PFSK-1 (cell line): ENCODE results near the gene CYP27A1.

Experiments
- FOXP2 ChIP-seq: optimal IDR thresholded peaks from 2 replicates; pipeline ENCODE3; 2011; ENCODE audit warnings: borderline replicate concordance, control low read depth, inconsistent platforms; ENCODE audit not compliant: insufficient read depth; ENCODE audit errors: extremely low read length, extremely low read depth
- POLR2AphosphoS5 ChIP-seq: IDR thresholded peaks from 2 replicates; pipeline ENCODE4 v1.6.1; 2012; ENCODE audit warnings: low read depth, mild to moderate bottlenecking, control low read depth, low read length, moderate library complexity
- TAF1 ChIP-seq: IDR thresholded peaks from 2 replicates; pipeline ENCODE4 v1.6.1; 2012; ENCODE audit warnings: low read length, control low read depth, borderline replicate concordance; ENCODE audit not compliant: insufficient read depth
- TF ChIP-seq, protein P1 (sequence below), 2 experiments: IDR thresholded peaks; 2 replicates each; pipeline versions ENCODE4 v1.6.1 to v1.8.0; 2011 to 2012; ENCODE audit warnings: low read depth in 2 of 2, low read length in 2 of 2, control low read depth in 1 of 2, inconsistent platforms in 1 of 2, mild to moderate bottlenecking in 1 of 2, moderate library complexity in 1 of 2; ENCODE audit not compliant: insufficient read depth in 1 of 2

DNA sequence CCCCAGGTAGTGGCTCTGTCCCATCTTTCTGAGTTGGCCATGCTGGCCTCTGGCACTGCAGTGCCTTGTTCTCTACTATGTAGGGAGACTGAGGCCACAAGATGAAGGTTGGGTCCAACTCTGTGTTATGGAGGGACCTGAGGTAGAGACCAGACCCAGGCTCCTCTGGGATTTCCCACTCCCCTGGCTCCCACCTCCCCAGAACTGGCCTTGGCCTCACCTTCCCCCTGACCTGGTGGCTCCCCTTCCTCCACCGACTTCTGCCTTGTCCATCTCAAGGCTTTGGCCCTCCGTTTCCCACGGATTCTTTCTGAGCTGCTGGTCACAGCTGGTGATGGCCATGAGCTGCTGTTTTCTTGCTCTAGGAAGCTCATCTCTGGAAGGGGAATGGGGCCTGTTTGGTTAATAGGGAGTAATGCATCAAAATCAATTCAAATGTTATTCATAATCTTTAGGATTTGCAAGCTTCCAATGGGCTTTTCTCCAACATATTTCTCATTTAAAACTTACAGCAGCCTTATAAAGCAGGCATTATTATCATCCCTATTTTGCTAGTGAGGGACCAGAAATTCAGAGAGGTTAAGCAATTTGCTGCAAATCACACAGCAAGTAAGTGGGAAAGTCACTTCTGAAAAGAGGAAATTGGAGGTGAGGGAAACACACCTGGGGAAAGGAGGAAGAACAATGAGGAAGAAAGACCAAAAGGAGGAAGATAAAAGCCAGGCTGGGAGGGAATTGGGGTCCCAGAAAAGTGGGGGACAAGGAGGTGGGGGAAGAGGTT is 48.8 kb downstream of the CYP27A1 start:
- TF ChIP-seq POLR2AphosphoS5: no peak
- TF ChIP-seq TAF1: no peak
- TF ChIP-seq, protein P1, sequence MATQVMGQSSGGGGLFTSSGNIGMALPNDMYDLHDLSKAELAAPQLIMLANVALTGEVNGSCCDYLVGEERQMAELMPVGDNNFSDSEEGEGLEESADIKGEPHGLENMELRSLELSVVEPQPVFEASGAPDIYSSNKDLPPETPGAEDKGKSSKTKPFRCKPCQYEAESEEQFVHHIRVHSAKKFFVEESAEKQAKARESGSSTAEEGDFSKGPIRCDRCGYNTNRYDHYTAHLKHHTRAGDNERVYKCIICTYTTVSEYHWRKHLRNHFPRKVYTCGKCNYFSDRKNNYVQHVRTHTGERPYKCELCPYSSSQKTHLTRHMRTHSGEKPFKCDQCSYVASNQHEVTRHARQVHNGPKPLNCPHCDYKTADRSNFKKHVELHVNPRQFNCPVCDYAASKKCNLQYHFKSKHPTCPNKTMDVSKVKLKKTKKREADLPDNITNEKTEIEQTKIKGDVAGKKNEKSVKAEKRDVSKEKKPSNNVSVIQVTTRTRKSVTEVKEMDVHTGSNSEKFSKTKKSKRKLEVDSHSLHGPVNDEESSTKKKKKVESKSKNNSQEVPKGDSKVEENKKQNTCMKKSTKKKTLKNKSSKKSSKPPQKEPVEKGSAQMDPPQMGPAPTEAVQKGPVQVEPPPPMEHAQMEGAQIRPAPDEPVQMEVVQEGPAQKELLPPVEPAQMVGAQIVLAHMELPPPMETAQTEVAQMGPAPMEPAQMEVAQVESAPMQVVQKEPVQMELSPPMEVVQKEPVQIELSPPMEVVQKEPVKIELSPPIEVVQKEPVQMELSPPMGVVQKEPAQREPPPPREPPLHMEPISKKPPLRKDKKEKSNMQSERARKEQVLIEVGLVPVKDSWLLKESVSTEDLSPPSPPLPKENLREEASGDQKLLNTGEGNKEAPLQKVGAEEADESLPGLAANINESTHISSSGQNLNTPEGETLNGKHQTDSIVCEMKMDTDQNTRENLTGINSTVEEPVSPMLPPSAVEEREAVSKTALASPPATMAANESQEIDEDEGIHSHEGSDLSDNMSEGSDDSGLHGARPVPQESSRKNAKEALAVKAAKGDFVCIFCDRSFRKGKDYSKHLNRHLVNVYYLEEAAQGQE (IDR thresholded peaks at IDR 0.05; ENCODE audit: insufficient read depth in 1 of 2, low read depth in 2 of 2, low read length in 2 of 2): no peak
- TF ChIP-seq FOXP2: no peak
